Adipose tissue (tissue), 3 donors: ENCODE data around the gene HMG20A. TPM values are rescaled to one million over a fixed set of nuclear protein-coding genes. Genes with fewer than 3 reads are reported as not detected.

Experiments
- H3K27ac ChIP-seq: one replicate; pipeline ENCODE4 v1.5.1; 2013; ENCODE audit warnings: low read depth, low read length
- WGBS, 3 donors: extraction: QIAGEN DNeasy Blood & Tissue Kit; methylation state at CpG; one replicate each; pipeline ENCODE4 v1.1.7; 2013; 5-methylcytosine and 5-hydroxymethylcytosine counted together
- polyA plus RNA-seq, 3 donors: library from polyadenylated mRNA; stranded (reverse); fragments of 200-250 nt; gene quantifications; one replicate each; pipeline ENCODE4 v1.2.3, GENCODE V29; 2013
- donor health status: healthy with polysubstance abuse.
- donor health status: Bipolar disorder and iron deficiency.
- donor health status: healthy.

HMG20A gene
- polyA plus RNA-seq, 3 donors, result 7.9 to 12.4 (median 11.3) TPM

DNA sequence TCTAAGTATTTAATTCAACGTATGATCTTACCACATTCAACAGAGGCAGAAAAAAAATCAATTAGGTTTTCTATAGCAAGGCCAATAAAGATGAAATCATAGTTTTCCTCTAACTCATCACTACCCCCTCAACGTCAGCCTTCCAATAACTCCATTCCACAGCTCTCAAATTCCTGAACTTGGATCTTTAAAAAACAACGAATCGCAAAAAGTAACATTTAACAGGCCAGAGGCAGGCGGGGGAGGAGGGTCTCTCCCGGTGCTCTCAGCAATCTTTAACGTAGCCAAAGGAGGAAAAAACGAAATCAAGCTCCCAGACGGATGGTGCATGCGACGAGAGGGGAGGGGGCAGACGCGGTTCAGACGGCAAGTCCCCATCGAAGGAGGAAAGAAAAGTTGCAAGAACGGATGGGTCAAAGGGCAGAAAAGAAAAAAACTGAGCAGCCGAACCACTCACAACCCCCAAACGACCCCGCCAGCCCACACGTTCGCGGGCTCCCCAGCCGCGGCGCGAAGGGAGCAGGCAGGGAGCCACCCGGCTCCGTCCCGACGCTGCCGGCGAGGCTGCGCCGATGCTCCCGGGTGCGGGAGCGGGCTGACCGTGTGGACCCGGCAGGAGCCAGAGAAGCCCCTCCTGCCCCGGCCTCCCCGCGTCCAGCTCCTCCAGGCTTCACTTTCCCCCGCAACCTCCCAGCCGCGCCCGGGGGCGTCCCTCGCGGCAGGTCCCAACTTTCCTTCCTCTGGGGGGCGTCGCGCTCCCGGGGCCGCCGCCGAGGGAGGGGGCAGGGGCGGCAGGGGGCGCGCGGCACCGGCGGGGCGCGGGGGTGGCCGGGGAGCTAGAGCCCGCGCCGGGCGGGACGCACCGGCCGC is 1.5 kb upstream of the HMG20A start:
- peak overlapping the region; percentile 68 for H3K27ac ChIP-seq
- 1% methylated on average over 48 to 72 of the region's 72 CpGs for WGBS, 3 donors

DNA sequence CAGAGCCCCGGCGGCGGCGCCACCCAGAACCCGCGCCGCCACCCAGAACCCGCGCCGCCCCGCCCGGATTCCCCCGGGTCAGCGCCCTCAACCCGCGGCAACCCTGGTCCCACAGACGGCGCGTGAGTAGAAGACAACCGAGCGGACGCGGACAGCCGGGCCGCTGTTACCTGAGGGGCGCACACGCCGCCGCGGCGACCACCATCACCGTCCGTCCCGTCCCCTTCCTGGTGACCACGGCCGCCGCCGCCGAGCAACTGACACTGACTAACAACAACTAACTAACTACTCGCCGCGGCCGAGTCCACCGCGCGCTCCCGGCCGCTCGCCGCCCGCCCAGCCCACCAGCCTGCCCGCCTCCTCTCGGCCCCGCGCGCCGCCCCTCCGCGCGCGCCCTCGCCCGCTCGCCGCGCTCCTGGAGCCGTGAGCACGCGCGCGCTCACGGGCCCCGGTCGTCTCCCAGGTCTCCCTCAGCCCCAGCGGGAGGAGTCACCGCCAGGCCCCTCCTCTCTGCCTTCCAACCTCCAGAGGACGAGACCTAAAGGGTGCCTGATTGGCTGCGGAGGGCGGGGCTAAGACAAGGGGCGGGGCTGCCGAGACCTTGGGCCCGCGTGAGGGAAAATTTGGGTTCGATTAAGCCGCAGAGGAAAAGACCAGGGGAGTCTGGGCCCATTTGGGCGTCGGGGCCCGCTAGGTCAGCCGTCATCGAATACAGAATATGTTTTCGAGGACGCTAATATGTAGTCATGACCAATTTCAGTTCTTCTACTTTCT is 665 bp upstream of the HMG20A start, which contains the start of gene PEAK1:
Gene PEAK1, minus strand, starts transcription at position 269 of the 774 bp plus-strand sequence. CDS start 238,178 bp downstream, outside the sequence.
- 0 to 1% (median 1%) methylated on average over 65 to 92 of the region's 92 CpGs for WGBS, 3 donors
- H3K27ac ChIP-seq, result peak within 1 kb of the TSS; percentile 83

- 0 to 2% (median 0%) methylated on average over 3 of the region's 3 CpGs for WGBS, 3 donors
- no peak overlapping the region for H3K27ac ChIP-seq
Observed at GRCh38 chr15:77421370-77421700, 647 bp downstream of the HMG20A start.

DNA sequence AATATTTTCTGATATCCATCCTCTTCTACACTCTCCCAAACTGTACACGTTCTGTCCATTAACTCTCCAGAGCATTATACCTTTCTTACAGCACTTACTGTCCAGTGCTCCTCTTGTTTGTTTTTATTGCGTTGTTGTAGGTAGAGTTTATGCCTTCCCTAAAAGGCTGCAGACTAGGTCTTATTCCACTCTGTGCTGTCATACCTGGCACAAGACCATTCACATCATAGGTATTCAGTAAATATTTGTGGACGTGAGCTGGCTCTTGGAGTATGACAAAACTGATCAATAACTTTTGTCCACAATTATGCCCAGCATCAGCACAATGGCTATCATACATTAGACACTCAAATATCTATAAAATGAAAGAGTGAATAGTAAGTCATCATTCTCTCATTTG is 4.4 kb downstream of the HMG20A start:
- WGBS, 3 donors, result 44 to 94% (median 93%) methylated on average over 3 of the region's 3 CpGs

GRCh38 chr15:77426377-77426776 is 5.7 kb downstream of the HMG20A start:
- no peak overlapping the region for H3K27ac ChIP-seq
- 66 to 91% (median 90%) methylated on average over 1 of the region's 1 CpG for WGBS, 3 donors

More for the DNA sequence above, 4.4 kb downstream of the HMG20A start:
- H3K27ac ChIP-seq, result no peak overlapping the region

DNA sequence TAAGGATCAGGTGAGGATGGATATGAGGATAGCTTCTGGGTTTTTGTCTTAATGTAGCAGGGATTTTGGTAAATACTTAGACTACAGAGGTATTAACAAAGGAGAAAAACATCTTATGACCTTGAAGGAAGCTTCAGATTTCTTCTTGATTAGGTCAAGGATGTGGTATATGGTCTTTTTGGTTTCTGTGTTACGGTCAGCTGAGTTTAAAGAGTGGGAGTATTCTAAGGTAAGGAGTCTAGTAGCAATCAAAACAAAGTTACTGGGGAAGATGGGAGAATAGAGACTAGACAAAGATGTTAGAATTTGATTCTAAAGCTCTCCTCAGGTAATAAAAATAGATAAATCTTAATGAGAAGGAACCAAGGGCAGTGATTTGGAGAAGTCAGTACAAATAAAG is 6.2 kb downstream of the HMG20A start:
- 83 to 94% (median 87%) methylated on average over 1 of the region's 1 CpG for WGBS, 3 donors

GRCh38 chr15:77430213-77430612 is 9.5 kb downstream of the HMG20A start:
- 76 to 88% (median 86%) methylated on average over 2 of the region's 2 CpGs for whole genome bisulfite sequencing, 3 donors
- no peak overlapping the region for H3K27ac ChIP-seq

More for the DNA sequence above, 6.2 kb downstream of the HMG20A start:
- H3K27ac ChIP-seq, result no peak overlapping the region

GRCh38 chr15:77430652-77431051 is 10.0 kb downstream of the HMG20A start:
- 89 to 90% (median 90%) methylated on average over 2 of the region's 2 CpGs for WGBS, 3 donors
- H3K27ac ChIP-seq, result no peak overlapping the region

GRCh38 chr15:77436822-77437221 is 16.1 kb downstream of the HMG20A start:
- 87 to 91% (median 90%) methylated on average over 2 of the region's 2 CpGs for WGBS, 3 donors
- no peak overlapping the region for H3K27ac ChIP-seq

DNA sequence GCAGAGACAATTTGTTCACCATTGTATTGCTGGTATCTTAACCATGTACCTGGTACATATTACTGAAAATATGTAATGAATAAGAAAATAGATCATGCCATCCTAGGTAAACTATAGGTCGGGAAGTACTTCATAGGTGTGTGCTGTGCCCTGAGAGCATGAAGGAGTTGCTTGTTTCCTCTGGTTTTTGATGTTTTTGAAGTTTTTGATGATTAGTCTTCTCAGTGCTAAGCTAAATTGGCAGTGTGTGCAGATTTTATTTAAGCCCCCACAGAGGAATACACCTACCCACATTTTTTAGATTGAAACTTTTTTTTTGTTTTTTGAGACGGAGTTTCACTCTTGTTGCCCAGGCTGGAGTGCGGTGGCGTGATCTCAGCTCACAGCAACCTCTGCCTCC is 16.6 kb downstream of the HMG20A start:
- WGBS, 3 donors, result 89 to 97% (median 94%) methylated on average over 4 of the region's 4 CpGs
- no peak overlapping the region for H3K27ac ChIP-seq

- WGBS, 3 donors, result 82 to 91% (median 88%) methylated on average over 3 of the region's 3 CpGs
- no peak overlapping the region for H3K27ac ChIP-seq
Observed at GRCh38 chr15:77440378-77440999, 19.8 kb downstream of the HMG20A start.

DNA sequence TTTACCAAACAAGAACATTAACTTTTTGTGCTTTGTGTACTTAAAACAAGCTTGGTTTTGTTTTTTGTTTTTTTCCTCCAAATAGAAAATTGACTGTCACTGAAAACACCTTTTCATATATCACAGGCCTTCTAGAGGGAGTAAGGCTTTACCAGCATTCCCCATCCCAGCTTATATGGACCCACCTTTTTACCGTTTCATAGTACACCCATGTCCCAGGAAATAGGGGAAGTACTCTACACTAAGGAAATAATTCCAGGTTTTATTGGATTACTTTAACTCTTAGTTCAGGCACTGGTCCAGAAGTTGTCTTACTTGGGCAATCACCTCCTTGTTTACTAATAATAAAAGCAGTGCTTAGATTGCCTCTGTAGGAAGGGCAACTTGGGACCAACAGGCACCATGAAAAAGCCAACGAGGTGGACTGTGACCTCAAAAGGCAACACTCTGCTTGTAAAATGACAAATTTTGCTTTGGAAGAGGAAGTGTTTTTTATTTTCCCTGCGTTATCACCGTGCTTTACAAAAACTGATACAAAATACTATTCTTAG is 26.2 kb downstream of the HMG20A start:
- 57 to 76% (median 67%) methylated on average over 4 of the region's 4 CpGs for WGBS, 3 donors
- no peak overlapping the region for H3K27ac ChIP-seq

GRCh38 chr15:77454265-77454664 is 33.6 kb downstream of the HMG20A start:
- H3K27ac ChIP-seq, result no peak overlapping the region
- WGBS, 3 donors, result 88 to 100% (median 96%) methylated on average over 1 of the region's 1 CpG

DNA sequence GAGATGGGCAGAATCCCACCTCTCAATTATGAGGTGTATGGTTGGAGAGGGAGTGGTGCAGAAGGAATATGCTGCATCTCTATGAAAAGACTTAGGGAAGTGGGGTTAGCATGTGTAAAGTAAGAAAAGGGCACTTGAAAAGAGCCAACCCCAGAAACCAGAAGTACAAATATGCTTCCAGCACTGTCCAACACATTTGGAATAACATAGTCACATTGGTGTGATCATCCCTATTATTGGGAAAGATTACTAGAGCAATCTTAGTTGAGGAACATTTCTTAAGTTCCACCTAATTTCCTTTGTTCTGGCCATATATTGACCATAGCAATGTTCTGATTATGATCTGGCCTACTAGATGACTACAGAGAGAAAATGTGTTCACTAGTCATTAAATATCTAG is 34.3 kb downstream of the HMG20A start:
- H3K27ac ChIP-seq, result no peak overlapping the region

DNA sequence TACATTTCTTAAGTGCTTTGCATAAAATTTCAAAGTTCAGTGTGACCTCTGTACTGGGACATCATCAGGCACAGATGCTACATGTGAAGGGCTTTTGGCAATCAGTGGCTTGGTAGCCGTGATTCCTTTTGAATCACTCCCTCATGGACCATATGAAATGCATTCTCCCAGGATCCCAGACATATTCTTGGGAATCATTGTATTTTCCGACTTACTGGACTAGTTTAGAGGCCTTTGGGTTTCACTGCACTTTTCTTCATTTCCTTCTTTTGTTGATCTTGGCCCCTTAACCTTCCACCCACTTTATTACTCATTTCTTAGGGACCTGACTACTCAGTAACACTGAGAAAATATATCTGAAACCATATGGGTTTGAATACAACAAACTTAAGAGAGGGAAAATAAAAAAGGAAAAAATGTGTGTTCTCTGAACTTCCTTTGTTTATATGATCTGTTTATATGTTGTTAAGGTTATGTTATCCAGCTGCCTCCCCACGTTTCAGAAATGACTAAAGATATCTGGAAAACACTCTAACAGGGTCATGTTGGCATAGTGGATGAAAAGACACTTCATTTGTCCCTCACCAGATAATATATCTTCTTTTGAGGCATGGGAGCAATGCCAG is 35.1 kb downstream of the HMG20A start:
- 36 to 51% (median 47%) methylated on average over 3 of the region's 3 CpGs for WGBS, 3 donors
- H3K27ac ChIP-seq, result no peak overlapping the region

- 82 to 99% (median 97%) methylated on average over 1 of the region's 1 CpG for WGBS, 3 donors
- H3K27ac ChIP-seq, result no peak overlapping the region
Observed at GRCh38 chr15:77456746-77457145, 36.1 kb downstream of the HMG20A start.

- 57 to 78% (median 74%) methylated on average over 5 of the region's 5 CpGs for WGBS, 3 donors
- H3K27ac ChIP-seq, result no peak overlapping the region
Observed at GRCh38 chr15:77457191-77457904, 36.7 kb downstream of the HMG20A start.

GRCh38 chr15:77457905-77458265 is 37.2 kb downstream of the HMG20A start:
- no peak overlapping the region for H3K27ac ChIP-seq
